PC-3 (cell line): Measurements from ENCODE around the gene FBXO15.

Experiments
- EZH2 ChIP-seq: fragments of 300-600 bp; sonication (generic); IDR thresholded peaks from one replicate; pipeline ENCODE4 v1.6.1; 2017; ENCODE audit warnings: antibody characterized with exemption, mild to moderate bottlenecking, low read length; ENCODE audit not compliant: unreplicated experiment
- EZH2phosphoT487 ChIP-seq: fragments of 300-600 bp; sonication (generic); IDR thresholded peaks from 2 replicates; pipeline ENCODE4 v1.6.1; 2018; ENCODE audit warnings: mild to moderate bottlenecking, antibody characterized with exemption, low read length, borderline replicate concordance
- TF ChIP-seq, protein P1 (sequence below): fragments of 300-600 bp; sonication (generic); conservative IDR thresholded peaks from 2 replicates; pipeline ENCODE4 v1.5.1; 2017; ENCODE audit warnings: antibody characterized with exemption, low read depth, mild to moderate bottlenecking, low read length

DNA sequence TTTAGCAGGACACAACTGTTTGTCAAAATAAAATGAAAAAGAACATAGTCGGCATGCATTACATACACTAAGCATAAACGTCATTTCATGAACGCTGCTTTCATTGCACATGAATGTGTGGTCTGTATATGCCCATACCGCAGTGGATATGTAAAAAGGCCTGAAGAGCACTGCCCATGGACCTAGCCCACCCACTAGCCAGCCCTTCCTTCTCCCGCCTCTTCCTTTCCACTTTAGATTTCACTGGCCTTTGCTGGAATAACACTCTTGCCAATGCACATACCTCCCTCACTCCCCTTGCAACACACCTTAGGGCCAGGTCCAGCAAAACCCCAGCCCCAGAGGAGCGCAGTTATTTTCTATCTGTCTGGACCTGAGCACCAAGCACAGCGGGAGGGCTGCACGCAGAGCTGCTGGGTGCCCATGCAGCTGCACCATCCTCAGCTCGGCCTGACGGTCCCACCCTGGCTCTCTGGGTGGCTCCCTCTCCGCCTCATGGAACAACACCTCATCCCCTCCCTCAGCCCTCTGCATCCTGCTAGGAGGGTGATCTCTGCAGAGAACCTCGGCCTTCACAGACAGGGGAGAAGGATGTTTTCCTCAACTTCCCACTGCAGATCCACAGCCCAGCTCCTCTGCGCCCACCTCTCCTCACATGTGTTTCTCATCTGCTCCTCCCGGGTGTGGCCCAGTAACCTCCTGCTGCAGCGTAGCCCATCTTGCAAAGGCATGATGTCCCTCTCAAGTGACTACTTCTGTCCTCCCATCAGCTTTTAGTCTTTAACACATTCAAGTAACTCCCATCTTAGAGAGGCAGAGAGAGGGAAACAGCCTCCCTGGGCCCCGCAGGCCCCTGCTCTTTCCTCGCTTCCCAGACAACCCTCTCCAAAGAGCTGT is 72.7 kb downstream of the FBXO15 start:
- TF ChIP-seq EZH2phosphoT487 (no peak), EZH2 (no peak)
- TF ChIP-seq, protein P1, sequence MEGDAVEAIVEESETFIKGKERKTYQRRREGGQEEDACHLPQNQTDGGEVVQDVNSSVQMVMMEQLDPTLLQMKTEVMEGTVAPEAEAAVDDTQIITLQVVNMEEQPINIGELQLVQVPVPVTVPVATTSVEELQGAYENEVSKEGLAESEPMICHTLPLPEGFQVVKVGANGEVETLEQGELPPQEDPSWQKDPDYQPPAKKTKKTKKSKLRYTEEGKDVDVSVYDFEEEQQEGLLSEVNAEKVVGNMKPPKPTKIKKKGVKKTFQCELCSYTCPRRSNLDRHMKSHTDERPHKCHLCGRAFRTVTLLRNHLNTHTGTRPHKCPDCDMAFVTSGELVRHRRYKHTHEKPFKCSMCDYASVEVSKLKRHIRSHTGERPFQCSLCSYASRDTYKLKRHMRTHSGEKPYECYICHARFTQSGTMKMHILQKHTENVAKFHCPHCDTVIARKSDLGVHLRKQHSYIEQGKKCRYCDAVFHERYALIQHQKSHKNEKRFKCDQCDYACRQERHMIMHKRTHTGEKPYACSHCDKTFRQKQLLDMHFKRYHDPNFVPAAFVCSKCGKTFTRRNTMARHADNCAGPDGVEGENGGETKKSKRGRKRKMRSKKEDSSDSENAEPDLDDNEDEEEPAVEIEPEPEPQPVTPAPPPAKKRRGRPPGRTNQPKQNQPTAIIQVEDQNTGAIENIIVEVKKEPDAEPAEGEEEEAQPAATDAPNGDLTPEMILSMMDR: no peak
